HS-5 (cell line): ENCODE results near the gene CUBN.

Experiments
- DNase-seq: peaks from one replicate; pipeline ENCODE4 v3.0.0-alpha.2; 2012; ENCODE audit warnings: low read depth

Gene CUBN

DNA sequence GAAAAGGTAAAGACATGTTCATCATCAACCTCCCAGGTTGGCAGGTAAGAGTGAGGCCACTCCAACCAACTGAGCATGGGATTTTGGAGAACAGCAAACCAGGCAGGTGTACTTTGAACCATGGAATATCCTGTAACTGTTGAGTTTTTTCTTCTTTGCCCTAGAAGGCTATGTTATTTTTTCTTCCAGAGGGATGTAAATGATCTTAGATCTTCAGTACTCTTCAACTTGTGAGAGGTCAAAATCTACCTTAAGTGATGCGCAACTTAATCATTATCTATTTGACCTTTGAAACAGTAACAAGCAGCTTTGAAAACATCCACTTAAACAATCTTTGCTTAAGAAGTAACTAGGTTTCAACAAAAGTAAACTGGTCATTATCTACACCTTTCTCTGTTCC lies at the start of gene CUBN:
TSS of gene CUBN (minus strand) at position 71 of the 400 bp plus-strand sequence. CDS start at position 25, 46 bp downstream.
- DNase-seq: no peak

GRCh38 chr10:17179002-17179401 lies 49.4 kb upstream of the CUBN start:
- DNase-seq: no peak

- DNase-seq: no peak
These were observed 48.4 kb upstream of the CUBN start for GRCh38 chr10:17178006-17178405.

DNA sequence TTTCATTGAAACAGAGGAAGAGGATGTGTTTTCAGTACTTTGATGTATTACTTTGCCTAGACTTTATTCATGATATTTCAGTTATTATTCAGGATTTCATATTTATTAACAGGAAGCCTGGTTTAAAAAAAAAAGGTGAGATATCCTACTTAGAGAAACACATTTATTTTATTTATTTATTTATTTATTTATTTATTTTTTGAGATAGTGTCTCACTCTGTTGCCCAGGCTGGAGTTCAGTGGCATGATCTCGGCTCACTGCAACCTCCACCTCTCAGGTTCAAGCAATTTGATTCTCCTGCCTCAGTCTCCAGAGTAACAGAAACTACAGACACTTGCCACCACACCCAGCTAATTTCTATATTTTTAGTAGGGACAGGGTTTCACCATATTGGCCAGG lies 47.4 kb upstream of the CUBN start:
- DNase-seq: no peak

- DNase-seq: no peak
These were observed 46.5 kb upstream of the CUBN start for GRCh38 chr10:17176091-17176490.

DNA sequence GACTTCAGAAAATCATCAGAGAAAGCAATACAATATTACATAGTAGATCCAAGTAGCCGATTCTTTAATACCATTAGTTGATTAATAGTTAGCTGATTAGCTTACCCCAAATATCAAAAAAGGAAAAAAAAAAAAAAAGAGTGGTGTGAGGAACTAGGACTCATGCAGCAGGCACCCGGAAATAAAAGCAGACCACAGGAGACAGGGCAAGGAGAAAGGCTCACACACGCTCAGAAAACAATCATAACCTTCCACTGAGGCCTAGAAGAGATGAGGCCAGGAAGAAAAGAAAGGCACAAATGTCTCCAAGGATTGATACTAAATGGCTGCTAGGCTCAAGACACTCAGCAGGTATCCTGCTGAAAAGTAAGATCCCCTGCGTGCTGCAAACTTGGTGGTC lies 45.9 kb upstream of the CUBN start:
- DNase-seq: no peak

GRCh38 chr10:17174626-17175025 lies 45.0 kb upstream of the CUBN start:
- no peak for DNase-seq

DNA sequence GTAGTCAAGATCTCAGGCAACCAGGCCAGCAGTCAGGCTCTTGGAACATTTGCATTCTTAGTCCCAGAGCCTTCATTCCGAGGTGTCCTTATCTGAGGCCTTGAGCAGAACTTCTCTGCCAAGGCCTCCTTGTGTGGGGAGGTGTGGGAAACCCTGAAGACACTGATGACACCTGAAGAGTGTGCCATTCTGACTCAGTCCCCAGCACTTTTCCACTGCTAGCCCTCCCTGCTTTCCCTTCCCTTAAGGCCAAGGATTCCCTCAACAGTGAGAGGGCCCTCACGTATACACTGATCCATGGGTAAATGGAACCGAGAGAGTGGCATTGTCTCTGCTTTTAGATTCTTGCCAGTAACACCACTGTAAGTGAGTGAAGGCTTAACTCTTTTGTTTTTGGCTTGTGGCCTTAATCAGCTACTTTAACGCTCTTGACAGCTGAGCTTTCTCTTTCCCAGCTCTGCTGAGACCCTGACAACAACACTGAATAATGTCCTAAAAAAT lies 41.6 kb upstream of the CUBN start:
- DNase-seq: no peak

DNA sequence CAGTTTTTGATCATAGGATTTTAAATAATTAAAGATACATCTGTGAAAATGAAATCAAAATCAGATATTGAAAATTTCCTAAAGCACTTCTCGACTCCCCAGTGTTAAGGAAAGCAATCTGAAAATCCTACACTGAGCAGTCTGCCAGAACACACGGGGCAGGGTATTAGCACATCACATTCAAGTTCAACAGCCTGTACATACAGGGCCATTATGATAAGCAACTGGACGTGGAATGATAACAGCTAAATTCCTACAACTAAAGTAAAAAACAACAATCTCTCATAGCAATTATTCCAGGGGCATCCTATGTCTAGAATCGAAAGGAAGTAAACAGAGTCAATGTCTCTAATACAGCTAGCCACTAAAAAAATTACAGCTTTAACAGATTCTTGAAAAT lies 40.2 kb upstream of the CUBN start:
- DNase-seq: no peak

DNA sequence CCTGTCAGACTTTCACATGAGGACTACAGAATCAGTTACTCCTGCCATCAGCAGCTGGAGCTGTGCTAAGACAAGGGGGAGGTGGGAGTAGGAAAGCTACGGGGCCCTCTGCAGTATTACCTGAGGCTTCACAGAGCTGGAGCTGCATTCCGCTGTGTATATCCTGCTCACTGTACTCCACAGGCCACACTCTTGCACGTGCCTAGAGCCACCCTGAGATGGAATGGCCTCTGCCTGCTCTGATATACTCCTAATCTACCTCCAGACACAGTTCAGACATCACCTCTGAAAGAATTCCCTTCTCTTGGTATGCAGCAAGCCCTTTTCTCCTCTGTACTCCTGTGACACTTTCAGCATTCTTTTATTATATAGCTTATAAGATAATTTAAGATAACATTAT lies 37.1 kb upstream of the CUBN start:
- no peak for DNase-seq

DNA sequence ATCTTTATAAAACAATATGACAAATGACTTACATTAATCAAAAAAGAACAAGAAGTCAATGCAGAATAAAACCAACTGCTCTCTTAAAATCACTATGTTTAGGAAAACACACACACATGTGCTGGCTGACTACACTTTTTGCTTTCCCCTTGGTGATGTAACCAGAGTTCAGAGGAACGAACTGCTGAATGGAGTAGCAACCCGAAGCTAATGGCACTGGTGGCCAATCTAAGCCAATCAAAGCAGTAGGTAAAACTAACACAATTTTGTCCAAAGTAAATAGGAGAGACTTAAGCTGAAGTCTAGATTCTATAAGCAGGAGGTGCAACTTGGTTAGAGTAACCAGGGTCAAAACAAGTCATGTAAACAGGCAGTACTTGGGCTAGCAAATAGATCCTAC lies 33.2 kb upstream of the CUBN start:
- no peak for DNase-seq

GRCh38 chr10:17161775-17162174 lies 32.2 kb upstream of the CUBN start:
- DNase-seq: no peak

DNA sequence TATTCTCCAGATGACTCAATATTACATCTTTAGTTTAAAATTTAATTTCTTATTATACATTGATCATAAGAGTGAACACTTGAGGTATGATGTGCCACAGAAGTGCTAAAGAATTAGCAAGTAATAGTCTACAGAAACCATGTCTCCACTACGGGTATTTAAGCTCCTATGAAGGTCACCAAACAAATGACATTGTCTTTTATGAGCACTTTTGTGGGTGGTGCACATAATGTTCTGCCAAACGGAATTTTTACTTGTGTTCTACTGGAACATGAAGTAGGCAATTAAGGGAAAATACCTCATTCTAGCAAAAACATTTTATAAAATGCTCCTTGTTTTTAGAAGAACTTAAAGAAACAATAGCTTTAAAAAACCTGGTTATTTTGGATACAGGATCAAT lies 27.4 kb upstream of the CUBN start:
- DNase-seq: no peak

DNA sequence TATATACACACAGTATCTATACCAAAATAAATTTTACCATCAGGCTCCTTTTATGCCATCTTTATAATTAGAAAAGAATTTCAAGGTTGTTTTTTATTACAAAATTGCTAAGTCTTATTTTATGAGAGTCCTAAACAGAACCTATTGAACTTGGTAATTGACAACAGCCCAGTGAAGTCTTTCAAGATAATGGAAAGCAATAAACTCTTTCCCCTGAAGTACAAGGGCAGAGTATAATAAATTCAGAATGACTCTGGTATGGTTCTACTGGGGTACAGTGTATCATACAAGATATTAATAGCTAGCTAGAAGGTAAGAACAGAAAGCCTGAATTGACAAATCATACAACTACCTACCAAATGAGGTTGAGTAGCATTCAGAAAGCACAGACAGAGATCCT lies 26.2 kb upstream of the CUBN start:
- DNase-seq: no peak

DNA sequence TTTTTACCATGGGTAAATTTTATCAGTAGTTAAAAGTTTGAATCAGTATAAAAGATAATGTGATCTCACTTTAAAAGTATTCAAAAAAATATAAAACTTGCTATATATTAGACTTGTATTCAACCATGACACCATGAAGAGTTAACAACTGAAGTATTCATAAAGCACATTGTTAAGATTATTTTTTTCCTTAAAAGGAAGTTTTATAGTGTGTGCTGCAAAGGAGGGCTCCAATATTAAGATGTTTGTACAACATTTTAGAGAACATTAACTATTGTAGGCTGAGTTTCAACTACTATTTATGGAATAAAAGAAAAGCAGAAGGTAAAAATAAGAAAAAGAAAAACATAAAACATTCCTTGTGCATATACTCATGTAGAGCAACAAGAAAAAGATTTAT lies 24.5 kb upstream of the CUBN start:
- DNase-seq: no peak

GRCh38 chr10:17153321-17153720 lies 23.7 kb upstream of the CUBN start:
- no peak for DNase-seq

GRCh38 chr10:17151716-17152115 lies 22.1 kb upstream of the CUBN start:
- DNase-seq: no peak

DNA sequence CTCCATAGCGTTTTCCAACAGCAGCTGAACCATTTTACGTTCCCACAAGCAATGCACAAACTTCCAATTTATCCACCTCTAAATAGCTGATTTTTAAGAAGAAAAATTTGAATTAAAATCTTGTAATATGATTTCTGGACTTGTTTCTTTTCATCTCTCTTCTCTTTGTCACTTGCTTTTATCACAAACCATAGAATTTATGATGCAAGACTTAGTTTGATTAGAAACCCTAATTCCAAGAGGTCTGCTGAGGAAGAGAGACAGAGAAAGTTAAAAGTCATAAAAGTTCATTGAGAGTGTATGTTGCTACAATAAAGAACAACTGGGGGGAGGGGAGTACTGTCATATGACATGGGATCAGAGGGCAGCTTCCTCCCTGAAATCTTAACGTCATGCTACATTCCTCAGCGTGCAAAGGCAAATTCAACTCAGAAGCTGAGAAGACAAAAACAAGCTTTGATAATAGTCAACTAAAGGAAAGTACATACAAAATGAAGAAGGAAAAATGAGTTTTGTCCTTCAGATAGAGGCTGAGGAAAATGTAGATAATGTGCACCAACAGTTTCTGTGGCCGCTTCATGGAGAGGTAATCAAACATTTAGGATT lies 18.4 kb upstream of the CUBN start:
- no peak for DNase-seq

GRCh38 chr10:17146892-17147291 lies 17.3 kb upstream of the CUBN start:
- DNase-seq: no peak

DNA sequence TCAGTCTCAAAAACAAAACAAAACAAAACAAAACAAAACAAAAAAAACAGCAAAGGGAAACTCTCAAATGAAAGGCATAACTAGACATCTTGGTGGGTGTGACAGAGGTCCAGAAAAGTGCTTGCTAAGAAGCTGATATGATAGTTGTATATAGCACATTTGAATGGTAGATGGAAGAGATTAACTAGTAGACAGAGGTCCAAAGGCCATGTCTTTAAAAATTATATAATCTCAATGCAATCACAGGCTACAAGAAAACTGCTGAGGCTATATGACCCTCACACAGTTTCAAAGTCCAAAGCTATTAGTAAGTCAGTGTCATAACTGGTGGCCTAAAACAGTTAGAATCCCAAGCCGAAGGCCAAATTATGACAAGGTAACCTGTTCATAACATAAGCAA lies 15.6 kb upstream of the CUBN start:
- DNase-seq: no peak

DNA sequence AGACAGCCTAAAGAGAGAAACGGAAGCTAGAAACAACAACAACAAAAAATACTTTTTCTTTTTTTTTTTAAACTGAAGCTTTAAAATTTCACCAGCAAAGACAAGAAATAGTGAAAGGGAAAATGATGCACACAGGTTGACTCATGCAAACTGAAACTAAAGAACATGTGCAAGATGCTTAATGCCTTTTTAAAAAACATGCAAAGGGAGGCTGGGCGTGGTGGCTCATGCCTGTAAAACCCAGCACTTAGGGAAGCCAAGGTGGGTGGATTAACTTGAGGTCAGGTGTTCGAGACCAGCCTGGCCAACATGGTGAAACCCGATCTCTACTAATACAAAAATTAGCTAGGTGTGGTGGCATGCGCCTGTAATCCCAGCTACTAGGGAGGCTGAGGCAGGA lies 15.1 kb upstream of the CUBN start:
- DNase-seq: no peak

DNA sequence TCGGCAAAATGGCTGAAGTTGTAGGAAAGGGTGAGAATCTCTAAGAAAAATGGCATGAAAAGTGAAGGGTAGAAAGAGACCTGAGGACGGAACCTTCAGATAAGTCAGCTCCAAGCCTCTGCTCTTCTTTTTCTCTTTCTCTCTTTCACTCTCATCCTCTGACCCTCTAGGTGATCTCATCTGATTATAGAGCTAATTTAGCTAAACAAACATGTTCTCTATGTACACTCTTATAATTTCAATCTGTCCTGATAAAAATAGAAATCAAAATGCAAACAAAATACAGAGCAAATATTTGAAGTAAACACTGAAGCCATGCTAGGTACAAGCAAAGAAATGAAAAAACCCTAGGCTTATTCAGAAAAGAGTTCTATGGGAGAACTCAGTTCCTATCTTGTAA lies 14.4 kb upstream of the CUBN start:
- no peak for DNase-seq

- DNase-seq: no peak
These were observed 13.6 kb upstream of the CUBN start for GRCh38 chr10:17143055-17143690.
